Tibial artery (tissue), 4 donors: ENCODE measurements around the gene KIAA1671.

ENCODE experiments used
- DNase-seq, 2 donors: peaks; one replicate each; pipeline ENCODE4 v3.0.0-alpha.2; 2019
- H3K27ac ChIP-seq, 2 donors: fragments of 200-600 bp; sonication (generic) in 1 of 2; 1 replicate in 1 of 2; 2 replicates in 1 of 2; pipeline ENCODE4 v1.5.1; 2018 to 2019; ENCODE audit warnings: mild to moderate bottlenecking in 1 of 2
- H3K27me3 ChIP-seq, 2 donors: fragments of 200-600 bp; sonication (generic) in 1 of 2; one replicate each; pipeline versions ENCODE4 v1.5.1 to v1.6.0; 2016 to 2019
- H3K36me3 ChIP-seq, 3 donors: fragments of 200-600 bp; sonication (generic) in 2 of 3; one replicate each; pipeline ENCODE4 v1.5.1; 2016 to 2019; ENCODE audit warnings: mild to moderate bottlenecking in 2 of 3
- H3K4me1 ChIP-seq, 4 donors: fragments of 200-600 bp; sonication (generic) in 2 of 4; 1 replicate in 3 of 4; 2 replicates in 1 of 4; pipeline ENCODE4 v1.5.1; 2016 to 2019
- H3K4me3 ChIP-seq, 2 donors: fragments of 200-600 bp; sonication (generic) in 1 of 2; 1 replicate in 1 of 2; 2 replicates in 1 of 2; pipeline ENCODE4 v1.5.1; 2018 to 2019; ENCODE audit warnings: mild to moderate bottlenecking in 2 of 2
- H3K9me3 ChIP-seq, 3 donors: fragments of 200-600 bp; sonication (generic) in 1 of 3; one replicate each; pipeline ENCODE4 v1.5.1; 2016 to 2019
- CTCF ChIP-seq, 2 experiments: fragments of 200-600 bp in 1 of 2; fragments of 450-650 bp in 1 of 2; IDR thresholded peaks; one replicate each; pipeline ENCODE4 v1.5.1; 2017 to 2019; ENCODE audit warnings: antibody characterized with exemption in 2 of 2, mild to moderate bottlenecking in 1 of 2, moderate library complexity in 1 of 2
- intact Hi-C: fragments of 100-400 bp; cut with DNase I; formaldehyde crosslinking; loops from one replicate; pipeline ENCODE4 v1.15.0; 2023; ENCODE audit warnings: low total_unique reads

The KIAA1671 gene

GRCh38 chr22:24937114-24937513, 15.4 kb upstream of the KIAA1671 start:
- no peak overlapping the region for H3K4me3 ChIP-seq
- intact Hi-C loops, result no loop called here
- H3K4me1 ChIP-seq, result no peaks in the 10 kb centered on the region
- no peaks in the 10 kb centered on the region for H3K27me3 ChIP-seq
- no peak for DNase-seq
- H3K27ac ChIP-seq, result no peak overlapping the region
- no peaks in the 10 kb centered on the region for H3K36me3 ChIP-seq
- H3K9me3 ChIP-seq, result no peaks in the 10 kb centered on the region
- TF ChIP-seq CTCF (IDR thresholded peaks at IDR 0.05), result no peak

- H3K4me1 ChIP-seq, result no peaks in the 10 kb centered on the region
- H3K36me3 ChIP-seq, result no peaks in the 10 kb centered on the region
- peak; percentile 62 to 73 for TF ChIP-seq CTCF (IDR thresholded peaks at IDR 0.05)
- no peak overlapping the region for H3K4me3 ChIP-seq
- no peaks in the 10 kb centered on the region for H3K9me3 ChIP-seq
- intact Hi-C loops, result no loop called here
- H3K27ac ChIP-seq, result no peak overlapping the region
- DNase-seq, result no peak
- H3K27me3 ChIP-seq, result peaks cover 0 to 11% of the 10 kb centered on the region in 2 donors
These were observed 13.7 kb upstream of the KIAA1671 start for GRCh38 chr22:24938741-24939341.

GRCh38 chr22:24942301-24942700, 10.2 kb upstream of the KIAA1671 start:
- Histone ChIP-seq H3K9me3 (no peaks in the 10 kb centered on the region), H3K4me3 (no peak overlapping the region), H3K27ac (no peak overlapping the region), H3K27me3 (peaks cover 0 to 29% of the 10 kb centered on the region in 2 donors), H3K36me3 (no peaks in the 10 kb centered on the region), H3K4me1 (no peaks in the 10 kb centered on the region)
- no peak for TF ChIP-seq CTCF (IDR thresholded peaks at IDR 0.05)
- DNase-seq, result no peak
- intact Hi-C loops, result no loop called here

GRCh38 chr22:24944217-24944937, 8.1 kb upstream of the KIAA1671 start:
- no peak for DNase-seq
- Histone ChIP-seq H3K4me3 (no peak overlapping the region), H3K36me3 (no peaks in the 10 kb centered on the region), H3K27me3 (peaks cover 0 to 40% of the 10 kb centered on the region in 2 donors), H3K27ac (no peak overlapping the region), H3K4me1 (no peaks in the 10 kb centered on the region), H3K9me3 (no peaks in the 10 kb centered on the region)
- TF ChIP-seq CTCF (IDR thresholded peaks at IDR 0.05), result no peak
- intact Hi-C loops, result no loop called here

GRCh38 chr22:24945430-24945829, 7.1 kb upstream of the KIAA1671 start:
- intact Hi-C loops, result no loop called here
- no peak overlapping the region for H3K27ac ChIP-seq
- peaks cover 0 to 40% of the 10 kb centered on the region in 2 donors for H3K27me3 ChIP-seq

More at GRCh38 chr22:24945430-24945829, 7.1 kb upstream of the KIAA1671 start:
- Histone ChIP-seq H3K4me1 (peaks cover 0 to 7% (median 3%) of the 10 kb centered on the region in 4 donors), H3K4me3 (no peak overlapping the region), H3K9me3 (no peaks in the 10 kb centered on the region), H3K36me3 (no peaks in the 10 kb centered on the region)
- no peak for DNase-seq
- TF ChIP-seq CTCF (IDR thresholded peaks at IDR 0.05), result no peak
